Activated CD4-positive, alpha-beta T cell treated with anti-CD3 and anti-CD28 coated beads, Interleukin-10, Interleukin-2, amounts not matched to agents 100 ng/mL and 50 ng/mL, durations not matched to agents 16 hours and 8 hours (primary cell): ENCODE measurements around the gene OR5P2.
A peak's percentile ranks its signal among the peaks of the same experiment; 100 is the strongest.
"Not testable (repeated sequence)": the region's sequence is repeated elsewhere in the genome, so short reads cannot be mapped to it uniquely, and the experiment has no call there.

Experiments used
- DNase-seq: peaks from one replicate; pipeline ENCODE4 v3.0.0-alpha.2; 2020

OR5P2 gene, protein sequence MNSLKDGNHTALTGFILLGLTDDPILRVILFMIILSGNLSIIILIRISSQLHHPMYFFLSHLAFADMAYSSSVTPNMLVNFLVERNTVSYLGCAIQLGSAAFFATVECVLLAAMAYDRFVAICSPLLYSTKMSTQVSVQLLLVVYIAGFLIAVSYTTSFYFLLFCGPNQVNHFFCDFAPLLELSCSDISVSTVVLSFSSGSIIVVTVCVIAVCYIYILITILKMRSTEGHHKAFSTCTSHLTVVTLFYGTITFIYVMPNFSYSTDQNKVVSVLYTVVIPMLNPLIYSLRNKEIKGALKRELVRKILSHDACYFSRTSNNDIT

DNA sequence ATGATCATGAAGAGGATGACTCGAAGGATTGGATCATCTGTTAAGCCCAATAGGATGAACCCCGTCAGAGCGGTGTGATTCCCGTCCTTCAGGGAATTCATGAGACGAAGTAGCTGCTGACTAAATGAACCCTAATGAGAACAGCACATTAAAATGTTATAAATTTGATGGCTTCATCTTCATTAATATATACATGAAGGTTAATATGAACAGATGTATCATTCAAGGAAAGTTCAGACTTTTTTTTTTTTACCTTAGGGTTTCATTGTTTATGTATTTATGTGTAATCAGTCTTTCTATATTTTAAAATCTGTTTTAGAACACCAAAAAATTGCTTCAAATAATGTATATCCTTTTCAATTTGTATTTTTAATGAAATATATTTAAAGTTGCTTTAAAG lies at the start of gene OR5P2:
Gene OR5P2 (minus strand): TSS at position 101 of the 400 bp plus-strand sequence. CDS start 0 bp downstream, at position 101.
- no peak for DNase-seq

DNA sequence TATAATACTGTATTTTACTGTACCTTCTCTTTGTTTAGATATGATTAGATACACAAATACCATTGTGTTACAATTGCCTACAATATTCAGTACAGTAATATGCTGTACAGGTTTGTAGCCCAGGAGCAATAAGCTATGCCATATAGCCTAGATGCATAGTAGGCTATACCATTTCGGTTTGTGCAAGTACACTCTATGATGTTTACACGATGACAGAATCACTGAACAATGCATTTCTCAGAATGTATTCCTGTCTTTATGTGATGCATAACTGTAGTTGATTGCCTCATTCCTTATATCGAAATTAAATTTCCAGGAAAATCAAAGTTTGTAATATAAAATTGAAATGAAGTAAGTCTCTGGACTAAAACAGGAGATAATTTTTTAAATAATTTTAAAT lies 49.3 kb upstream of the OR5P2 start:
- no peak for DNase-seq

DNA sequence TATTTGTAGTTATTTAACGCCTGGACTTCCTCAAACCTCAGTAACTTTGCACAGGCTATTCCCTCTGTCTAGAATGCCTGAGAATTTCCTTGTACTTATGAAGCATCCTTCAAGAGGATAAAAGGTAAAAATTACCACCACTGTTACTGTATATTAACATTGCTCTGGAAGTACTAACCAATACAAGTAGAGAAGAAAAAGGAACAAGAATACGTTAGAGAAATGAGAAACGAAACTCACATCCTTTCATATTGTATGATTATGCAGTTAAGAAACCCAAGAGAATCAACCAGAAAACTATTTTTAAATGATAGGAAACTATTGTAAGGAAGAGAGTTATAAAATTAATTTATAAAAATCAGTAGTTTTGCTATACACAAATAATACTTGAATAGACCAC lies 48.2 kb upstream of the OR5P2 start:
- DNase-seq = no peak

DNA sequence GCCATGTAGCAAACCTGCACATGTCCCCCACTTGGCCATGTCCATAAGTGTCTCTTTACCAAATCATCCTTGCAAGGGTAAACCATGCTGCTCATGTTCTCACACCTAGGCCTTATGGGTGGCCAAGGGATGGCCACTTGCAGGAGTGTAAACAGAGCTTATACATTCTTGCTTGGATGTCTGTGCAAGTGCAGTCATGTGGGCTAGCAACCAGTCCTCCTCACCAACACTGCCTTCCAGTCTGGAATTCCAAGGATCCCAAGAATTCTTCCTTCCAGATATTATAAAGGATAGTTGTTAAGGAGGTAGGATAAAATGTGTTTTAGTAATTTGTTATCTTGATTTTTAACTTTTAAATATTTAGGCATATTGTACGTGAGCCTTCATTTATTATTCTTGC lies 47.8 kb upstream of the OR5P2 start:
- DNase-seq = no peak

DNA sequence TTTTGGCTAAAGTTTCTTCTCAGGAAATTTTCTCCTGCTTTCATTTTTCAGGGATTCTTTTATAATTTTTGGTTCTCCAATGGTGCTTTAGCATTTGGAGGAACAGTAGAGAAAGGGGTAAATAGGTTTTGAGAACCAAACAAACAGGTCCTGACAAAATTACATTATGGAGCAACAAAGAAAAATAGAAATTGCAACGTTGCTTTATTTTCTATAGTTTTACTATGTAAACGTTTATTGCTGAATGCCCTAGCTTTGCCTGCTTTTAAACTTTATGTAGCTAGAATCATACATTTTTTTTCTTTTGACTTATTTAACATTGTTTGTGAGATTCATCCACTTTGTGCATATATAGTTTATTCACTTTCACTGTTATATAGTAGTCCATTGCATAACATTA lies 43.8 kb upstream of the OR5P2 start:
- no peak for DNase-seq

DNA sequence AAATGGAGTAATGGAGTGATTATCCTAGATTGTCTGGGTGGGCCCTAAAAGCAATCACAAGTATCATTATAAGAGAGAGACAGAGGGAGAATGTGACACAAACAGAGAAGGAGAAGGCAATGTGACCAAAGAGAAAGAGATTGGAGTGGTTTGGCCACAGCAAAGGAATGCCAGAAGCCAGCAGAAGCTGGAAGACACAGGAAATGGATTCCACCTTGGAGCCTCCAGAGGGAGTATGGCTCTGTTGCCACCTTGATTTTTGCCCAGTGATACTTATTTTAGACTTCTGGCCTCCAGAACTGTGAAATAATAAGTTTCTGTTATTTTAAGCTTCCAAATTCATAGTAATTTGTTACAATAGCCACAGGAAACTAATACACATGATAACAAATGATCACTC lies 36.8 kb upstream of the OR5P2 start:
- DNase-seq = no peak

DNA sequence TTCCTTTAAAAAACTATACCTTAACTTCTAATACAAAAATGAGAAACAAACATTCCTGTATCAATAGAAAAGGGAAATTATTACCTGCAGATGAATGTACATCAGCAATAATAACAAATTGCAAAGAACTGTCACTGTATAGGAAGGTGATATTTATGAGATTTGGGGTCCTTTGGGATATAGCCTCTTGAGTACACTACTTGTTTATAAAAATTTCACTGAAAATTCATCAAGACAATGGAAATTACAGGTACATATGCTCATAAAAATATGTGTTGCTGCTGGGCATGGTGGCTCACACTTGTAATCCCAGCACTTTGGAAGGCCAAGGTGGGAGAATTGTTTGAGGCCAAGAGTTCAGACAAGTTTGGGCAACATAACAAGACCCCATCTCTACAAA lies 34.0 kb upstream of the OR5P2 start, which contains the start of gene OR5P3:
Gene OR5P3 (minus strand): TSS at position 101 of the 400 bp plus-strand sequence.
- no peak for DNase-seq

DNA sequence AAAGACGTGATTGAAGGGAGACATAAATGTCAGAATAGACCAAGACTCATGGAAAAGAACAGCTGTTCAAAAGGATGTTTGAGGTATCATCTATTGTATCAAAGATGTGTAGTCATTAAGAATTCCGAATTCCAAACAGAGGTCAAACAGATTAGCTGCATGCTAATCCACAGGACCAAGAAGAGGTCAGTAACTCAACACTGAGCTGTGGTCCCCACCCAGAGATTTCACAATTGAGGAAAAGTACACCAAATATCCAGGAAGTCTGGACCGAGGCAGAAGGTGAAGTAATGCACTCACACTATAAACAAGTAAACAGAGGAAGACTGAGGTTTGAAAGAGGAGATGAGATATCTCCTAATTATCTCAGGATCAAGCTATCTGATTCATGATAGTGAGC lies 29.6 kb upstream of the OR5P2 start:
- DNase-seq = no peak

DNA sequence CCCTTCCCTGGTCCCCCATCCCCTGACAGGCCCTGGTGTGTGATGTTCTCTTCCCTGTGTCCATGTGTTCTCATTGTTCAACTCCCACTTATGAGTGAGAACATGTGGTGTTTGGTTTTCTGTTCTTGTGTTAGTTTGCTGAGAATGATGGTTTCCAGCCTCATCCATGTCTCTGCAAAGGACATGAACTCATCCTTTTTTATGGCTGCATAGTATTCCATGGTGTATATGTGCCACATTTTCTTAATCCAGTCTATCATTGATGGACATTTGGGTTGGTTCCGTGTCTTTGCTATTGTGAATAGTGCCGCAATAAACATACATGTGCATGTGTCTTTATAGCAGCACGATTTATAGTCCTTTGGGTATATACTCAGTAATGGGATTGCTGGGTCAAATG lies 23.7 kb upstream of the OR5P2 start:
- not testable (repeated sequence) for DNase-seq

DNA sequence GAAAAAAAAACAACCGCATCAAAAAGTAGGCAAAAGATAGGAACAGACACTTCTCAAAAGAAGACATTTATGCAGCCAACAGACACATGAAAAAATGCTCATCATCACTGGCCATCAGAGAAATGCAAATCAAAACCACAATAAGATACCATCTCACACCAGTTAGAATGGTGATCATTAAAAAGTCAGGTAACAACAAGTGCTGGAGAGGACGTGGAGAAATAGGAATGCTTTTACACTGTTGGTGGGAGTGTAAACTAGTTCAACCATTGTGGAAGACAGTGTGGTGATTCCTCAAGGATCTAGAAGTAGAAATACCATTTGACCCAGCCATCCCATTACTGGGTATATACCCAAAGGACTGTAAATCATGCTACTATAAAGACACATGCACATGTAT lies 18.2 kb upstream of the OR5P2 start:
- DNase-seq = not testable (repeated sequence)

DNA sequence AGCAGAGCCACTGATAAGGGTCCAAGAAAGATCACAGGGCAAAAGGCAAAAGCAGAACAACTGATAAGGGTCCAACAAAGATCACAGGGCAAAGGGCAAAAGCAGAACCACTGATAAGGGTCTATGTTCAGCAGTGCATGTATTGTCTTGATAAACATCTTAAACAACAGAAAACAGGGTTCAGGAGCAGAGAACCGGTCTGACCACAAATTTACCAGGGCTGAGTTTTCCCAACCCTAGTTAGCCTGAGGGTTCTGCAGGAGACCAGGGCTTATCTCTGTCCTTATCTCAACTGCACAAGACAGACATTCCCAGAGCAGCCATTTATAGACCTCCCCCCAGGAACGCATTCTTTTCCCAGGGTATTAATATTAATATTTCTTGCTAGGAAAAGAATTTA lies 13.6 kb upstream of the OR5P2 start:
- DNase-seq = not testable (repeated sequence)

DNA sequence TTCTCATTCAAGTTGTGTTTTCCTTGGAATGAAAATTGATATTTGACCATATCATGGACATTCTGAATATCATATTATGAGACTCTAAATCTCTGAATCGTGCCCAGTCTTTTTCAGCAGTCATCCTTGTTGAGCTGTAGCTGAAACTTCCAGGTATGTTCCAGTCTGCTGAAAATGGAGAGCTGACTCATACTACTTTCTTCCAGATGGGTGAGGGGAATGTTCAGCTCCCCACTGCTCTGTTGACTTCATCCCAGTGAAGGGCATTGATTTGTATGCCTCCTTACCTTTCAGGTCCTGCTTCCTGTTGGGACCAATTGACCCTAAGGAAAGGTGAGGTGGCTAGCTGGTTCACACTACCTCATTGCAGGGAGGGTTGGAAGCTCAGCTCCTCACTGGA lies 3.5 kb downstream of the OR5P2 start:
- no peak for DNase-seq

DNA sequence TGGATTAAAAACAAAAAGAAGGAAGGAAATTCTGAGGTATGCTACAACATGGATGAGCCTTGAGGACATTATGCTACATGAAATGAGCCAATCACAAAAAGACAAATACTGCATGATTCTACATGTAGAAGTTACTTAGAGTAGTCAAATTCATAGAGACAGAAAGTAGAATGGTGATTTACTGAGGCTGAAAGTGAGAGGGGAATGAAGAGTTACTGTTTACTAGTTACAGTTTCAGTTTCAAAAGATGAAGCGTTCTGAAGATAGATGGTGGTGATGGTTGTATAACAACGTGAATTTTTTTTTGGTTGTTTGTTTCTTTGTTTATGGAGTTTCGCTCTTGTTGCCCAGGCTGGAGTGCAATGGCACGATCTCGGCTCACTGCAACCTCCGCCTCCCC lies 9.5 kb downstream of the OR5P2 start:
- DNase-seq = no peak

DNA sequence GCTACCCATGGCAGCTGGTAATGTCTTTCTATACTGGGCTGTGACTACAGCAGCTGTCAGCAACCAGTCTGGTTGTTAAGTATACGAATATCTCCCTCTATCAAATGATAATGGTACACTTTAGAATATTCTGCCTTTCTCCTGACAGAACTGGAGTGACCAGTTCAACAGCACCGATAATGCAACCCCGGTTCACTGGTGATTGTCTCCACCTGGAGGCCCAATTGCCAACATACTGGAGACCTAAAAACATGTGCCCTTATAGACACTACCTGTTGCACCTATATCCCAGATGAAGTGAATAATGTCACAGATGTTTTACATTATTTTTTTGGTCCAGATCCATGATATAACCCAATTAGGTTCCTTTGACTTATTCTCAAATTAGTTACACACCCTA lies 21.1 kb downstream of the OR5P2 start:
- no peak for DNase-seq

DNA sequence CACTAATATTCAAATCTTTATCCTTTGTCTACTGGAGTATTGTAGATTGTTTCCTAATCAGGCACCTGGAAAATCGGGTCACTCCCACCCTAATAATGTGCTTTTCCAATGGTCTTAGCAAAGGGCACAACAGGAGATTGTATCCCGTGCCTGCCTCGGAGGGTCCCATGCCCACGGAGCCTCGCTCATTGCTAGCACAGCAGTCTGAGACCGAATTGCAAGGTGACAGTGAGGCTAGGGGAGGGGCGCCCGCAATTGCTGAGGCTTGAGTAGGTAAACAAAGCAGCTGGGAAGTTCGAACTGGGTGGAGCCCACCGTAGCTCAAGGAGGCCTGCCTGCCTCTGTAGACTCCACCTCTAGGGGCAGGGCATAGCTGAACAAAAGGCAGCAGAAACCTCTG lies 32.4 kb downstream of the OR5P2 start:
- not testable (repeated sequence) for DNase-seq

DNA sequence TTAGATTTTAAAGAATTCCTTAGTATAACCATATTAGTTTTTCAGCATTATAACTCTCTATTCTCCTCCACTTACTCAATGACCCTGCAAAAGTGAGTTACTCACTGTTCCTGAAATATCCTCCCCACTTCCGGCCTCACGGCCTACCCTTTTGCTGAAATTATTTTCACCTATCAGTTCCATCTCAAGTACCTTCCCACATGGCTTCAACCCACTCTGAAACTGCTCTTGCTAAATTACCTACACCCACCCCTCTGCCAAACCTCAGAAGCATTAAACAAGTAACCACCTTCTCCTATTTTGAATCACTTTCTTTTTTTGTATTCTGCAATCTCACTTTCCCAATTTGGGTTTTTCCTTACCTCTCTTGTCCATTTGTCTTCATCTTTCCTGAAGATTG lies 37.7 kb downstream of the OR5P2 start:
- DNase-seq = peak; percentile 26

DNA sequence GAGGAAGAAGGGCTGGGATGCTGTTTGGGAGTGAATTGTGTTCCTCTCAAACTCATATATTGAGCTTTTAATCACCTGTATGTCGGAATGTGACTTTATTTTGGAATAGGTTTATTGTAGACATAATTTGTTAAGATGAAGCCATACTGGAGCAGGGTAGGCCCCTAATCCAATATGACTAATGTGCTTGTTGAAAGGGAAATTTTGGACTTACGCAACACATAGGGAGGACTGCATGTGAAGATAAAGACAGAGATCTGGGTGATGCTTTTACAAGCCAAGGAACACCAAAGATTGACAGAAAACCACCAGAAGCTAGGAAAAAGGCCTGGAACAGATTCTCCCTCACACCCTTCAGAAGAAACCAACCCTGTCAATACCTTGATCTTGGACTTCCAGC lies 47.3 kb downstream of the OR5P2 start:
- no peak for DNase-seq
